Right lobe of liver (tissue), 6 donors: ENCODE results near the gene TGM4. TPM values are rescaled to one million over a fixed set of nuclear protein-coding genes. Genes with fewer than 3 reads are reported as not detected.

Source experiments
- ATAC-seq, 4 donors: fragments of 200-7000 bp; cut with Tn5 transposase; one replicate each; pipeline ENCODE4 v1.9.1; 2020; ENCODE audit warnings: mild to moderate bottlenecking in 4 of 4, moderate library complexity in 4 of 4
- DNase-seq, 3 donors: peaks; one replicate each; pipeline ENCODE4 v3.0.0-alpha.2; 2020
- H3K27ac ChIP-seq, 3 donors: fragments of 200-600 bp; one replicate each; pipeline ENCODE4 v1.8.0; 2022
- H3K27me3 ChIP-seq, 2 donors: fragments of 200-600 bp; one replicate each; pipeline ENCODE4 v1.8.0; 2022
- H3K36me3 ChIP-seq, 4 donors: fragments of 200-600 bp; sonication (generic) in 1 of 4; one replicate each; pipeline versions ENCODE4 v1.5.1 to v1.8.0; 2017 to 2022; ENCODE audit warnings: control low read depth in 1 of 4
- H3K4me1 ChIP-seq, 4 donors: fragments of 200-600 bp; sonication (generic) in 1 of 4; one replicate each; pipeline versions ENCODE4 v1.5.1 to v1.8.0; 2017 to 2022; ENCODE audit warnings: control low read depth in 1 of 4
- H3K4me3 ChIP-seq, 3 donors: fragments of 200-600 bp; one replicate each; pipeline ENCODE4 v1.8.0; 2022
- H3K9me3 ChIP-seq, 4 donors: fragments of 200-600 bp; sonication (generic) in 1 of 4; one replicate each; pipeline versions ENCODE4 v1.5.1 to v1.8.0; 2017 to 2022; ENCODE audit warnings: control low read depth in 1 of 4
- POLR2A ChIP-seq: fragments of 450-650 bp; IDR thresholded peaks from one replicate; pipeline ENCODE4 v1.6.1; 2017; ENCODE audit warnings: antibody characterized with exemption, mild to moderate bottlenecking
- WGBS: methylation state at CpG from one replicate; pipeline ENCODE4 v1.1.6; 2018; ENCODE audit warnings: low coverage, low lambda C conversion rate; ENCODE audit not compliant: insufficient coverage; ENCODE audit errors: missing lambda C conversion rate; 5-methylcytosine and 5-hydroxymethylcytosine counted together
- intact Hi-C, 2 donors: fragments of 100-400 bp; cut with DNase I; formaldehyde crosslinking; loops; one replicate each; pipeline versions ENCODE4 v1.11.2 to v1.14.1; 2022
- long read RNA-seq: library from polyadenylated mRNA; unstranded; transcript quantifications from one replicate; pipeline ENCODE4 v2.0.0, GENCODE V29; 2019
- total RNA-seq, 6 experiments: library from RNA; depleted of rRNA in 2 of 6; stranded (reverse); fragments of >200 nt in 2 of 6; fragmentation: NEBNext Ultra II Directional in 3 of 6; extraction: Animal tissue kit (Norgen Biotek cat#: 25700) in 3 of 6; gene quantifications; one replicate each; pipeline versions ENCODE4 v1.1.0 to v1.2.4, GENCODE V29; 2016 to 2023
- TF ChIP-seq, protein P1 (sequence below), 4 donors: fragments of 200-600 bp in 3 of 4; fragments of 450-650 bp in 1 of 4; IDR thresholded peaks; one replicate each; pipeline versions ENCODE4 v1.5.1 to v1.8.0; 2016 to 2022; ENCODE audit warnings: antibody characterized with exemption in 4 of 4, mild to moderate bottlenecking in 2 of 4
- donor health status: DM: no; HTN: yes; CAD: no.
- donor health status: DM: no; HTN: no; CAD: no.
- donor health status: DM: no; HTN: no; CAD: no.
- donor health status: DM: no; HTN: yes; CAD: no.
- donor health status: DM: no; HTN: yes; CAD: no.

The TGM4 gene
- total RNA-seq, result not detected
- long read RNA-seq, partial matches to known transcripts, result 1 of 1 reads
- long read RNA-seq, other reads (novel, unspliced or antisense), result 0 of 1 reads

DNA sequence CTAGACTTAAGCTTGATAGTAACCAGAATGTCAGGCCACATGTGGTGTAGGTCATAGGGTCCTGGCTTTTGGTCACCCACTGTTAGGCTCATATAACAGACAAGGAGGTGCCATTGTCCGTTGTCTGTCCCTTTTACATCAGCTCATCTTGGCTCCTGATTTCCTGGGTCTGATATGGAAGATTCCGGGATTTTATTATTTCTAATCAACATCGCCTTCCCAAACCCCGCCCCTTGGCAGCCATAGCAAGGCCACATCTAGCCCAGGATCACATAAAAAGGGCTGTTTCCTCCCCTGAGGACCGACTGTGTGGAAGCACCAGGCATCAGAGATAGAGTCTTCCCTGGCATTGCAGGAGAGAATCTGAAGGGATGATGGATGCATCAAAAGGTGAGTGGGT is at the start of gene TGM4:
Gene TGM4, plus strand, starts transcription at position 301 of the 400 bp plus-strand sequence. Its CDS starts 71 bp downstream, at position 372.
- no peak within 1 kb of the TSS for H3K27ac ChIP-seq
- no peaks in the 10 kb centered on the region for H3K36me3 ChIP-seq
- peaks cover 0 to 18% (median 7%) of the 10 kb centered on the region in 4 donors for H3K4me1 ChIP-seq
- no peaks in the 10 kb centered on the region for H3K9me3 ChIP-seq
- intact Hi-C loops, result no loop called here
- H3K4me3 ChIP-seq, result no peak within 1 kb of the TSS
- TF ChIP-seq POLR2A, result no peak
- TF ChIP-seq, protein P1, sequence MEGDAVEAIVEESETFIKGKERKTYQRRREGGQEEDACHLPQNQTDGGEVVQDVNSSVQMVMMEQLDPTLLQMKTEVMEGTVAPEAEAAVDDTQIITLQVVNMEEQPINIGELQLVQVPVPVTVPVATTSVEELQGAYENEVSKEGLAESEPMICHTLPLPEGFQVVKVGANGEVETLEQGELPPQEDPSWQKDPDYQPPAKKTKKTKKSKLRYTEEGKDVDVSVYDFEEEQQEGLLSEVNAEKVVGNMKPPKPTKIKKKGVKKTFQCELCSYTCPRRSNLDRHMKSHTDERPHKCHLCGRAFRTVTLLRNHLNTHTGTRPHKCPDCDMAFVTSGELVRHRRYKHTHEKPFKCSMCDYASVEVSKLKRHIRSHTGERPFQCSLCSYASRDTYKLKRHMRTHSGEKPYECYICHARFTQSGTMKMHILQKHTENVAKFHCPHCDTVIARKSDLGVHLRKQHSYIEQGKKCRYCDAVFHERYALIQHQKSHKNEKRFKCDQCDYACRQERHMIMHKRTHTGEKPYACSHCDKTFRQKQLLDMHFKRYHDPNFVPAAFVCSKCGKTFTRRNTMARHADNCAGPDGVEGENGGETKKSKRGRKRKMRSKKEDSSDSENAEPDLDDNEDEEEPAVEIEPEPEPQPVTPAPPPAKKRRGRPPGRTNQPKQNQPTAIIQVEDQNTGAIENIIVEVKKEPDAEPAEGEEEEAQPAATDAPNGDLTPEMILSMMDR (IDR thresholded peaks at IDR 0.05), result no peak
- WGBS, result 76% methylated on average over 4 of the region's 5 CpGs
- DNase-seq (no peak), ATAC-seq (no peak)
- H3K27me3 ChIP-seq, result no peaks in the 10 kb centered on the region

GRCh38 chr3:44825264-44825925 is 49.0 kb upstream of the TGM4 start:
- Histone ChIP-seq H3K27ac (no peak overlapping the region), H3K4me1 (no peaks in the 10 kb centered on the region), H3K36me3 (no peaks in the 10 kb centered on the region), H3K27me3 (no peaks in the 10 kb centered on the region), H3K4me3 (no peak overlapping the region), H3K9me3 (no peaks in the 10 kb centered on the region)
- DNase-seq (no peak), ATAC-seq (no peak)
- intact Hi-C loops, result no loop called here
- 93% methylated on average over 2 of the region's 2 CpGs for WGBS
- TF ChIP-seq, protein P1 (IDR thresholded peaks at IDR 0.05), result no peak
- no peak for TF ChIP-seq POLR2A

GRCh38 chr3:44827196-44827595 is 47.2 kb upstream of the TGM4 start:
- TF ChIP-seq, protein P1 (IDR thresholded peaks at IDR 0.05), result no peak
- TF ChIP-seq POLR2A, result no peak
- DNase-seq (no peak), ATAC-seq (no peak)
- H3K4me3 ChIP-seq, result no peak overlapping the region
- intact Hi-C loops, result no loop called here
- no peaks in the 10 kb centered on the region for H3K36me3 ChIP-seq
- 82% methylated on average over 3 of the region's 3 CpGs for WGBS
- no peaks in the 10 kb centered on the region for H3K27me3 ChIP-seq
- no peaks in the 10 kb centered on the region for H3K9me3 ChIP-seq
- no peak overlapping the region for H3K27ac ChIP-seq
- H3K4me1 ChIP-seq, result no peaks in the 10 kb centered on the region

DNA sequence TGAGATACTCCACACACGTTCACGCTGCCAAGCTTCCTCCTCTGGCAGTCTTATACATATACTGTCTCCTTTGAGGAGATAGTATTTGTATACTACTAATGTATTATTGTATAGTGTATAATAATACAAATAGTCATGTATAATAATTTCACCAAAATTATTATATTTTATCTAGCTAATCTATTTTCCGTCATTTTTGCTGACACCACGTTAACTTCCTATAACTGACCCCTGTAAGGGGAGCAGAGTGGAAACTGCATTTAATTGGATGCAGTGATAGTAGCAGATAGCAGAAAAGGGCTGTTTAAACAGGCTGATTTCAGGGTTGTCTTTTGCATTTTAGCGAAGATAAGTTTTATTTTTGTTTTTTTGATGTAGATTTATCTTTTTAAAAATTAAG is 43.2 kb upstream of the TGM4 start:
- Histone ChIP-seq H3K36me3 (no peaks in the 10 kb centered on the region), H3K27ac (no peak overlapping the region), H3K4me1 (no peaks in the 10 kb centered on the region), H3K27me3 (no peaks in the 10 kb centered on the region), H3K9me3 (no peaks in the 10 kb centered on the region), H3K4me3 (no peak overlapping the region)
- no peak for ATAC-seq
- no peak for DNase-seq
- TF ChIP-seq, protein P1 (IDR thresholded peaks at IDR 0.05), result no peak
- no peak for TF ChIP-seq POLR2A
- intact Hi-C loops, result no loop called here
- 92% methylated on average over 5 of the region's 5 CpGs for WGBS
